GM21723 (cell line): ENCODE results near the gene GLOD5.
"Not testable (repeated sequence)": the region's sequence is repeated elsewhere in the genome, so short reads cannot be mapped to it uniquely, and the experiment has no call there.

ENCODE experiments used
- ATAC-seq: cut with Tn5 transposase; IDR thresholded peaks from one replicate; pipeline ENCODE4 v1.9.1; 2021; ENCODE audit warnings: mild to moderate bottlenecking, moderate library complexity; ENCODE audit not compliant: unreplicated experiment

Gene GLOD5

DNA sequence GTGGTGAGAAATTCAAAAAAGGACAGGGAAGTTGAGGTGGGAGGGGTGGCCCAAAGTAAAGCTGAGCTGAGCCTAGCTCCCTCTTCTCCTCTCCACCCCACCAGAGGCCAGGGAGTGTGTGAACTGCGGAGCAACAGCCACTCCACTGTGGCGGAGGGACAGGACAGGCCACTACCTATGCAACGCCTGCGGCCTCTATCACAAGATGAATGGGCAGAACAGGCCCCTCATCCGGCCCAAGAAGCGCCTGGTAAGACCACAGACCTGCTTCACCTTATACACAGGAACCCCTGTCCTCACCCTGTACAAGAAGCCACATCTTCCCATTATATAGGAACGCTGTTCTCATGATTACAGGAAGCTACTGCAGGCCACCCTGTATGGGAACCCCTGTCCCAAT lies 30.7 kb downstream of the GLOD5 start:
- no peak for ATAC-seq

DNA sequence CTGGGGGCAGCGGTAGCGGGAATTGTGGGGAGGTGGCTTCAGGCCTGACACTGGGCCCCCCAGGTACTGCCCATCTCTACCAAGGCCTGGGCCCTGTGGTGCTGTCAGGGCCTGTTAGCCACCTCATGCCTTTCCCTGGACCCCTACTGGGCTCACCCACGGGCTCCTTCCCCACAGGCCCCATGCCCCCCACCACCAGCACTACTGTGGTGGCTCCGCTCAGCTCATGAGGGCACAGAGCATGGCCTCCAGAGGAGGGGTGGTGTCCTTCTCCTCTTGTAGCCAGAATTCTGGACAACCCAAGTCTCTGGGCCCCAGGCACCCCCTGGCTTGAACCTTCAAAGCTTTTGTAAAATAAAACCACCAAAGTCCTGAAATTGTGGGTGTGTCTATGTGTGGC lies 32.4 kb downstream of the GLOD5 start:
- no peak for ATAC-seq

DNA sequence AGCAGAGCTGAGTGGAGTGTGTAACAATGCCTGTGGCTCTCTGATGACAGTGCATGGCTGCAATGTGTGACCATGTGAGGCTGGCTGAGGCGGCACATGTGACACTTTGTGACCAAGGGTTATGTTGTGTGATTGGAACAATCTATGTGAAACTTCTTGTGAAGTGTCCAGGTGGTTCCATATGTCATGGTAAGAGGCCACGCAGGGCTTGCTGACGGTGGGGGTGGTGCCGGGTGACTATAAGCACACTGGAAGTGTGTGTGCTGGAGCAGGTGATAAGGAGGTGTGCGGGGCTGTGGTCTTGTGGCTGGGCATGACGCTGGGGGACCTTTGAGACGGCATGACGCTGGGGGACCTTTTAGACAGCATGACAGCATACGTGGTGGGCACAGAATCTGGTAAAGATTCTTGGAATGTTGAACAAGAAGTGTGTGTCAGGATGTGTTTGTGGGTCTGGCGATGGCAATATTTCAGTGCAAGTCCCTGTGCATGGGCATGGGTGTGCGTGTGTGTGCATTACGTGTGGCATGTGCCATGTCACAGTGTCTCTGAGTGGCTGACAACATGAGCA lies 32.9 kb downstream of the GLOD5 start:
- no peak for ATAC-seq

DNA sequence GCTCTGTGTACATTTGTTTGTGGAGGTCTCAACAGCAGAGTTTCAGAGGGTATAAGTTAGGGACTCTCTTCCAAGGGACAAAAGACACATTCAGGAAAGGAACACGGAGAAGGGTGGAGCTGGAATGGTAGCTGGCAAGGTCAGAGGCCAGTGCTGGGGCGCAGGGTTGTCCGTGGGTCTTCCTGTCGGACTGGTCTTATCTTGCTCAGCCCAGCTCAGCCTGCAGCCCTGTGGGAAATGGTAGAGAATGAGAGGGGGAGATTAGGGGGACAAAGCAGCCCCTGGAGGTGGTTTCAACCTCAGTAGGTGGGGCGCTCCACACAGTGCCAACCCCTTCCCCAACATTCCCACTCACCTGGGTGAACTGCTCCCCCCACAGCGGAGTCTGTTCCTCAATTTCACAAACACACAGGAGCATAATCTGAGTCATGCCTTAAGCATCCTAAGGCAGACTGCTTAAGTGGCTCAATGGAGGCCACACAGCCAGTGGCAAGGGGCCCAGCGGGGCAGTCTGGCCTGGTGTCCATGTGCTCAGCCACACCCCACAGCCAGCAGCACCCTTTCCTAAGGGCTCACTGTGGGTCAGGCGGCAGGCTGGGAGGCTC lies 33.5 kb downstream of the GLOD5 start:
- ATAC-seq: no peak

DNA sequence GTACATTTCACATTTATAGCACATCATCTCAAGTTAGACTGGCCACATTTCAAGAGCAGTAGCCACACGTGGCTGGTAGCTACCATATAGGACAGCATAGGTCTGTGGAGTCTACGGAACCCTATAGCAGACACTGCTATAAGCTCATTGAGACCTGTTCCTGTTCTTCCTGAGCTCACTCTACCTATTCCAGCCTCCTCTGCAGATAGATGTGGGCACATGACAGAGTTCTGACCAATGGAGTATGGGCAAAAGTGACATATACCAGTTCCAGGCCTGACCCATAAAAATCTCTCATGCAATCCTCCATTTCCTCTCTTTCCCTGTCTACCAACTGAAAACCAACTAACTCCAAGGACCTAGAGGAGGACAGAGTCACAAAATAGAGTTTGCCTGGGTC lies 36.8 kb downstream of the GLOD5 start:
- ATAC-seq: no peak

DNA sequence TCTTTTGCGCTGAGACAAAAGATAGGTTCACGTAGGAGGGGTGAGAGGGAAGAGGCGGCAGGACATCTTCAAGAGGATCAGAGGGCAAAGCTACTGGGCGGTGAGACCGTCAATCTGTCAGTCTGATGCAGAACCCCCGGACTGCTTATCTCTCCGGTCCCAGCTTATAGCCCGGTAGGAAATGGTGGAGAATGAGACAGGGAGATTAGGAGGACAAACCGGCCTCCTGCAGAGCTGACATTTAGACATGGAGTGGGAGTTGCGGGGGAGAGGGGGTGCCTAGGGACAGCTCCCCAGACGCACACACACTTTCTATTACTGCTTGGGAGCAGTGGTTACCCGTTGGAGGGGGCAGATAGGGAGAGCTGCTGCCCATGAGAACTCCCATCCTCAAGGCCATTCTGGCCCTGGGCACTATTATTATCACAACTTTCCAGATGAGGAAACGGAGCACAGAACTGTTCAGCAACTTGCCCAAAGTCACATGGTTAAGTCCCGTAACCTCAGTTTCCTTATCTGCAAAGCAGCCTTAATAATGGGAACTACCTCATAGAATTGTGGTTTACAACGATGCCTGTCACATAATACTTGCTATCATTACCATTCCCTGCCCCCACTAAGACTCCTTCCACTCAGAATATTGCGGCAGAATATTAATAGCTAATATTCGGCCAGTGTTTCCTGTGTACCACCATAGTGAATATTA lies 39.2 kb downstream of the GLOD5 start:
- no peak for ATAC-seq

DNA sequence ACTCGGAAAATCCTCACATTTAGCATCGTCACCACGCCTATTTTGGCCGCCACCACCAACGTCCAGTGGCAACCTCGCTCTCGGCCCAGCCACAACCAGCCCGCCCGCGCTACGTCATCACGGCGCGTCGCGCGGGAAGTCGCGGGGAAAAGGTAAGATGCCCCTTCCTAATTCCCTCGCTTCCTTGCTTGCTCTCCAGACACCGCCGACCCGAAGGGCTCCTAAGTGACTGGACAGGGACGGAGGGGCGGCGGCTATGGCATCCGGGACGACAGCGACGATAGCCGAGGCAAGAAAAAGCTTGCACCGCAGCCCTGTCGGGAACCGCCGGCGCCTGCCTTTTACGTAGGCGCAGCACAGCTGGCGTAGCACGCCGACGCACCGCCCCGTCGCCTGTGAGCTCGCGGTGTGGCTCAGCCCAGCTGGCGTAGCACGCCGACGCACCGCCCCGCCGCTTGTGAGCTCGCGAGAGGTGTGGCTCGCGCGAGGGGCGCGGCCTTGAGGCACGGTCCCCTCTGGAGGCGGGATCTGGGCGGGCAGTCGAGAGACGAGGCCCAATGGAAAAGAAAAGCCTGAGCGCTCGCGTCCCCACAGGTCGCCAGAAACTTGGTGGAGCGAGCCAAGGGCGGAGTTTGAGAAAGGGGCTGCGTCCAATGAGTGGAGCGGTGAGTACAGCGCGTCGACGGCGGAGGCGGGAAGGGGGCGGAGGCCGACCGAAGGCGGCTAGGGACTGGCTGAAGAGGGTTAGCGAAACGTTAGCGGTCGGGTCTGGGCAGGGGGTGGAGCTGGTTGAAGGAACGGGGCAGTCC lies 39.9 kb downstream of the GLOD5 start, which contains the start of gene HDAC6:
TSS of gene HDAC6 (plus strand) at position 788 of the 809 bp plus-strand sequence. CDS start 626 bp downstream, outside the sequence.
- ATAC-seq: peak; percentile 88

DNA sequence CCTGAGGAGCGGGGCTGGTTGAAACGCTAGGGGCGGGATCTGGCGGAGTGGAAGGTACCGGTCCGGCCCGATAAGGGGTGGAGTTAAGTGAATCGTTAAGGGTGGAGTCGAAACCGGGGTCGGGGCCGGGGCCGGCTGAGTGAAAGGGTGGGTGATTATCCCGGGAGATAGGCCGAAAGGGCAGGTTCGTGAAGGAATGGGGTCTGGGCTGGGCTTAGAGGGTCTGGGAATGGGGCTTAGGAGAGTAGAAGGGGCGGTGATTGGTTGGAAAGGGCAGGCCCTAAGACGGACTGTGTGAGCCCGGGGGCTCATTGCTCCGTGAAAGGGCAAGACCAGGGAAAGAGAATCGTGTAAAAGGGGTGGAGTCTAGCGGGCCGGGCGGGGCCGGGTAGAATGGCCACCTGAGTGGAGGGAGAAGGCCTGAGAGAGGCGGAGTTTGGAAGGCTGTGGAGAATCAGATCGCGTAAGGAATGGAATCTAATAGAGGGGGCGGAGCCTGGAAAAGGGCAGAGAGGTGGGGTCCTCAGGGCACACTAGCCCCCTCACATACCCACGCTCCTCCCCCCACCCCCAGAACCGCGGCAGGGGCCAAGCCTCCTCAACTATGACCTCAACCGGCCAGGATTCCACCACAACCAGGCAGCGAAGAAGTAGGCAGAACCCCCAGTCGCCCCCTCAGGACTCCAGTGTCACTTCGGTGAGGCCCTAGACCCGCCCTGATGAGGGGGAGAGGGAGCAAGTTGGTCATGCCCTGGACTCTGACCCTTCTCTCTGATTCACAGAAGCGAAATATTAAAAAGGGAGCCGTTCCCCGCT lies 40.8 kb downstream of the GLOD5 start:
- ATAC-seq: peak; percentile 43

DNA sequence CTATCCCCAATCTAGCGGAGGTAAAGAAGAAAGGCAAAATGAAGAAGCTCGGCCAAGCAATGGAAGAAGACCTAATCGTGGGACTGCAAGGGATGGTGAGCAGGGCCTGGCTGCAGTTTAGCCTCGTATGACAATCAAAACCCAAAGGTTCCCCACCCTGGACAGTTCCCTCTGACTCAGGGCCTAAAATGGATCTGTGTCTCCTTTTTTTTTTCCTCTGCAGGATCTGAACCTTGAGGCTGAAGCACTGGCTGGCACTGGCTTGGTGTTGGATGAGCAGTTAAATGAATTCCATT lies 41.3 kb downstream of the GLOD5 start:
- ATAC-seq: no peak

DNA sequence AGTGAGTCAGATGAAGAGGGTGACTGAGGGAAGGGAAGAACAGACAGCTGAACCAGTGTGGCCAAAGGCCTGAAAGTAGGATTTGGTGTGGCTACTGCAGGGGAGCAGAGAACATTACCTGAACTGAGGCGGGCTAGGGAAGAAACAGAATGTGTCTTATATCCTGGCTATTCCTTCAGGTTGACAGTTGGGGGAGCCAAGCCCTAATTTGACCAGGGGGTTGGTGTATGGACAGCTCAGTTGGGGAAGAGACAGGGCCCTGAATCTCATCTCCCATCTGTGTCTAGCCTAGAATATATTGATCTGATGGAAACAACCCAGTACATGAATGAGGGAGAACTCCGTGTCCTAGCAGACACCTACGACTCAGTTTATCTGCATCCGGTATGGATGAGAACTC lies 44.5 kb downstream of the GLOD5 start:
- no peak for ATAC-seq

DNA sequence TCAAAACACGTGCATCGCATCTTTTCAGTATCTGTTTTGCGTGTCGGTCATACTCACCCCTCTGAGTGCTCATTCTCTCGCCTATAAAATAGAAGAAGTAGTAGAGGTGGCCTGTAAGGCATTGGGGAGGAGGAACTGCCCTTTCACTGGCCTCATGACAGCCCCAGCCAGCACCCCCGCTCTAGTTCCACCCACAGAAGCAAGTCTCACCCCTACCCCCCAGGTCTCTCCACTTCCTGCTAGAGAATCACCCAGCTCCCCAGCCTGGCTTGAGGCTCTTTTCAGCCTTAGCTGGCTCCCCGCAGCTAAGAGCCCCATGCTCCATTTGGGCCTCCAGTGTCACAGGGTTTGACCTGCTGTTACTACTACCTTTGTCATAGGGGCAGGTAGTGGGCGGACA lies 52.1 kb downstream of the GLOD5 start:
- ATAC-seq: no peak

DNA sequence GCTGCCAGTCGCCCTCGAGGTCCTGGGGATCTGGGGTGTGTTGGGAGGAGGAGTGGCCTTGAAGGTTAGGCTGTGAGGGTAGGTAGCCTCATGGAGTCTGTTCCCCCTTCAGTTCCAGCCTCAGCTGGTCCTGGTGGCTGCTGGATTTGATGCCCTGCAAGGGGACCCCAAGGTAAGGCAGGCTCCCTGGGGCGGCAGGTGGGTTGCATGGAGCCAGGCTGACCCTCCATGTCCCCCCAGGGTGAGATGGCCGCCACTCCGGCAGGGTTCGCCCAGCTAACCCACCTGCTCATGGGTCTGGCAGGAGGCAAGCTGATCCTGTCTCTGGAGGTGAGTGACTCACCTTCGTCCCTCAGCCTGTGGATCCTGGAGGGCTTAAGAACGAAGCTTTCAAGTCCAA lies 53.2 kb downstream of the GLOD5 start:
- no peak for ATAC-seq

DNA sequence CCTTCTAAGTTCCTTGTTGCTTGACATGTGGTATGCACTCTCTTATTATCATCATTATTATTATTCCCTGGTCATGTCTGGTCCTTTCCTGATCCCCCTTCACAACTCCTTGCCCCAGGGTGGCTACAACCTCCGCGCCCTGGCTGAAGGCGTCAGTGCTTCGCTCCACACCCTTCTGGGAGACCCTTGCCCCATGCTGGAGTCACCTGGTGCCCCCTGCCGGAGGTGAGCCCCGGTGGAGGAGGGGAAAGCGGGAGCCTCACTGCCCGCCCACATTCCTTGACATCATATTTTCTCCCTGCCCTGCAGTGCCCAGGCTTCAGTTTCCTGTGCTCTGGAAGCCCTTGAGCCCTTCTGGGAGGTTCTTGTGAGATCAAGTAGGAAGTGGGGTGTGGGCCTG lies 53.7 kb downstream of the GLOD5 start:
- ATAC-seq: no peak

DNA sequence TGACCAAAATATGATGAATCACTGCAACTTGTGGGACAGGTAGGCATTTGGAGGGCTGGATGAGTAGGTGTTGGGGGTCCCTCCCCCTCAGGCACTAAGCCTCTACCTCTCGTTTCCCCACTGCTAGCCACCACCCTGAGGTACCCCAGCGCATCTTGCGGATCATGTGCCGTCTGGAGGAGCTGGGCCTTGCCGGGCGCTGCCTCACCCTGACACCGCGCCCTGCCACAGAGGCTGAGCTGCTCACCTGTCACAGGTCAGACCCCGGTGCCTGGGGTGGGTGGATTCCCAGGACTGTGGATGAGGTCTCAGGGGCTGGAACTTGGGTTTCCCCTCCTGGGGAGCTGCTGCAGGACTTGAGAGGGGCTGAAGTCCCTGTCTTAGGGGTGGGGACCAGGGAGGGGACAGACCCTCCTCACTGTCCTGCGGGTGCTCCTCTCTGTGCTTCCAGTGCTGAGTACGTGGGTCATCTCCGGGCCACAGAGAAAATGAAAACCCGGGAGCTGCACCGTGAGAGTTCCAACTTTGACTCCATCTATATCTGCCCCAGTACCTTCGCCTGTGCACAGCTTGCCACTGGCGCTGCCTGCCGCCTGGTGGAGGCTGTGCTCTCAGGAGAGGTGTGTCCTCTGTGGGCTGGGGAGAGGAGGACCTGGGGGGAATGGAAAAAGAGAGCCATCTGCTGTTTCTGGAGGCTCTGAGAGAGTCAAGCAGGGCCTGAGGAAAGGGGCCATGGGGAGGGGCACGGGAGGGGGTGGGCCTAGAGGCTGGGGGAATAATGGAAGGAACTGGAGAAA lies 54.7 kb downstream of the GLOD5 start:
- ATAC-seq: no peak

DNA sequence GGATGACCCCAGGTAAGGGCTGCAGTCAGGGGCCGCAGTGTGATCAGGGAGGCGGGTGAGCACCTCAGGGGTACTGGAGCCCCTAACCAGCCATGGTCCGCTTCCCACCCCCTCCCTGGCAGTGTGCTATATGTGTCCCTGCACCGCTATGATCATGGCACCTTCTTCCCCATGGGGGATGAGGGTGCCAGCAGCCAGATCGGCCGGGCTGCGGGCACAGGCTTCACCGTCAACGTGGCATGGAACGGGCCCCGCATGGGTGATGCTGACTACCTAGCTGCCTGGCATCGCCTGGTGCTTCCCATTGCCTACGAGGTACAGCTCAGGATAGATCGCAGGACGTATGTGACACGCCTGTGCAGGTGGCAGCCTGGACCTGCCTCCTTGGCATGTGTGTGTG lies 56.6 kb downstream of the GLOD5 start:
- ATAC-seq: no peak

DNA sequence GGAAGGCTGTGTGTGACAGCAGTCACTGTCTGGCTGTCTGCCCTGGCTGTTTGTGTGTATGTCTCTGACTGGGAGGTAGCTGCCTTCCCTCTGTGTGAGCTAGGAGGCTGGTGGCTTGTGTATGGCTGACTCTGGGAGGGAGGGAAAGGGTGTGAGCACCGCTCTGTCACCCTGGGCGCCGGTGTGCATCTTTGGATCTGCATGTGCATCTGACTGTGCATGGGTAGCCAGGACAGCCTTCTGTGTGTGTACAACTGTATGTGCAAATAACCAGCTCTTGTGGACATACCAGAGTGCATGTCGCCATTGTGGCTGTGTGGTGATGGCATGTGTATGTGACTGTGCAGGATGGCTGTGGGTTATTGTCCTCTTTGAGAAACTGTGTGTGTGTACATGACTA lies 57.3 kb downstream of the GLOD5 start:
- no peak for ATAC-seq

DNA sequence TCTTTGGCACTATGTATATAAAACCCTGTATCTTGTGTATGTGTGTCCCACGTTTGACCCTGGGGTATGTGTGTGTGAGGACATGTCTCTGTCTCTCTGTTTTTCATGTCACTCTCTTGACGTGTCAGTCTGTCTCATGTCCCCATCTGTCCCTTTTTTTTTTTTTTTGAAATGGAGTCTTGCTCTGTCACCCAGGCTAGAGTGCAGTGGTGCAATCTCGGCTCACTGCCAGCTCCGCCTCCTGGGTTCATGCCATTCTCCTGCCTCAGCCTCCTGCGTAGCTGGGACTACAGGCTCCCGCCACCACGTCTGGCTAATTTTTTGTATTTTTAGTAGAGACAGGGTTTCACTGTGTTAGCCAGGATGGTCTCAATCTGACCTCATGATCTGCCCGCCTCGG lies 57.8 kb downstream of the GLOD5 start:
- not testable (repeated sequence) for ATAC-seq

DNA sequence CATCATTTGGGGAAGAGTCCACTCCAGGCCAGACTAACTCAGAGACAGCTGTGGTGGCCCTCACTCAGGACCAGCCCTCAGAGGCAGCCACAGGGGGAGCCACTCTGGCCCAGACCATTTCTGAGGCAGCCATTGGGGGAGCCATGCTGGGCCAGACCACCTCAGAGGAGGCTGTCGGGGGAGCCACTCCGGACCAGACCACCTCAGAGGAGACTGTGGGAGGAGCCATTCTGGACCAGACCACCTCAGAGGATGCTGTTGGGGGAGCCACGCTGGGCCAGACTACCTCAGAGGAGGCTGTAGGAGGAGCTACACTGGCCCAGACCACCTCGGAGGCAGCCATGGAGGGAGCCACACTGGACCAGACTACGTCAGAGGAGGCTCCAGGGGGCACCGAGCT lies 61.5 kb downstream of the GLOD5 start:
- no peak for ATAC-seq
